NT2/D1 (cell line): Measurements from ENCODE around the gene FAM107A.
"Not testable (repeated sequence)": the region's sequence is repeated elsewhere in the genome, so short reads cannot be mapped to it uniquely, and the experiment has no call there.

Experiments
- DNase-seq: peaks from one replicate; pipeline ENCODE4 v3.0.0-alpha.2; 2011; ENCODE audit warnings: low read depth, low spot score
- H3K27me3 ChIP-seq: 2 replicates; pipeline ENCODE4 v1.6.0; 2011; ENCODE audit warnings: mild to moderate bottlenecking; ENCODE audit not compliant: insufficient read length, insufficient read depth
- H3K36me3 ChIP-seq: 2 replicates; pipeline ENCODE4 v1.6.1; 2011; ENCODE audit warnings: mild to moderate bottlenecking, low read length, mixed read lengths; ENCODE audit not compliant: insufficient read depth, insufficient read length
- H3K4me1 ChIP-seq: 2 replicates; pipeline ENCODE4 v1.5.1; 2011; ENCODE audit not compliant: insufficient read depth, insufficient read length
- H3K4me3 ChIP-seq: 2 replicates; pipeline ENCODE4 v1.5.1; 2011; ENCODE audit warnings: low read depth; ENCODE audit not compliant: insufficient read length
- H3K9ac ChIP-seq: 2 replicates; pipeline ENCODE4 v1.6.0; 2011; ENCODE audit warnings: low read depth; ENCODE audit not compliant: insufficient read length
- H3K9me3 ChIP-seq: 2 replicates; pipeline ENCODE4 v1.5.1; 2011; ENCODE audit warnings: mild to moderate bottlenecking, low read length; ENCODE audit not compliant: insufficient read depth
- SUZ12 ChIP-seq: IDR thresholded peaks from 2 replicates; pipeline ENCODE4 v1.6.1; 2011; ENCODE audit not compliant: insufficient read length, insufficient read depth; ENCODE audit errors: extremely low read depth
- YY1 ChIP-seq: IDR thresholded peaks from 2 replicates; pipeline ENCODE4 v1.6.1; 2011; ENCODE audit not compliant: insufficient read length, insufficient read depth
- ZNF274 ChIP-seq: IDR thresholded peaks from 2 replicates; pipeline ENCODE4 v1.6.1; 2011; ENCODE audit warnings: mild to moderate bottlenecking, low read depth, low read length

FAM107A gene

GRCh38 chr3:58529516-58530353, 47.5 kb downstream of the FAM107A start:
- Histone ChIP-seq H3K9ac (no peak overlapping the region), H3K4me1 (peaks cover 19% of the 10 kb centered on the region), H3K36me3 (no peaks in the 10 kb centered on the region), H3K27me3 (no peaks in the 10 kb centered on the region), H3K4me3 (no peak overlapping the region), H3K9me3 (no peaks in the 10 kb centered on the region)
- no peak for TF ChIP-seq ZNF274
- TF ChIP-seq SUZ12: no peak
- TF ChIP-seq YY1: no peak
- peak; percentile 67 for DNase-seq

DNA sequence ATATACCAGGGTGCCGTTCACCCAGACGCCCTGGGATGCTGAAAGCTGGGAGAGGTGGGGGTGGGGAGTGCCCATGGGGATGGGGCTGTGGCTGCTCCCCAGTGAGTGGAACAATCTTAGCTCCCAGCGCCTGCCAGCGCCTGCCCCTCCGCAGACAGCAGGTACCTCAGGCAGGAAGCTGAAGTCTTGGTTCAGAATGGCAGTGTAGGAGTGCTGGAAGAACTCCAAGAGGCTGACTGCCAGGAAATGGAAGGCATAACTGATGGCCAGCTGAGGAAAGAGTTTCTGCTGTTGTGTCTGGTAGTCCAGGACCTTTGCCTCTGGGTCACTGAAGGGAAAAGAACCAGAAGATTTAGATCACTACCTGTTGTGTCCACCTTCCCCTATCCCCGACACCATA, 48.6 kb downstream of the FAM107A start:
- H3K36me3 ChIP-seq: no peaks in the 10 kb centered on the region
- TF ChIP-seq YY1 (no peak), ZNF274 (no peak), SUZ12 (no peak)
- H3K27me3 ChIP-seq: no peaks in the 10 kb centered on the region
- H3K9me3 ChIP-seq: no peaks in the 10 kb centered on the region
- peaks cover 26% of the 10 kb centered on the region for H3K4me1 ChIP-seq
- H3K4me3 ChIP-seq: no peak overlapping the region
- H3K9ac ChIP-seq: no peak overlapping the region
- DNase-seq: no peak

GRCh38 chr3:58527440-58527839, 49.8 kb downstream of the FAM107A start:
- DNase-seq, H3K27me3 ChIP-seq: not testable (repeated sequence)

DNA sequence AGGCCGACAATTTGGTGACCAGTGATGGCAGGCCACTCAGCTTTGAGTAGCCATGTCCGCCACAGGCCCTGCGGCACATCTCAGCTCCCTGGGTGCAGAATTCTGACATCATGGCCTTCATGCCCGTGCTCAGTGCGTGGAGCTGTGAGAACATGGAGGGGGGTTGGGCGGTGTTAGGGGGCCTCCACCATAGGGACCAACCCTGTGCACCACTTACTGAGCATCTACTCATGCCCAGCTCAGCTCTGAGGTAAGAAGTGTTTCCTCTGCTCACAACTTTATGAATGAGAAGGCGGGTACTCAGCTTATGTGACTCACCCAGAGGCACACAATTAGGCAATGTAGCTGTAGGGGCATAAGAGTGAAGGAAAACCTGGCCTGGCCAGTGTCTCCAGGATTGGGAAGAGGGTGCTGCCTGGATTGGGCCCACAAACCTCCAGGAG, 50.7 kb downstream of the FAM107A start:
- peaks cover 26% of the 10 kb centered on the region for H3K4me1 ChIP-seq
- H3K36me3 ChIP-seq: no peaks in the 10 kb centered on the region
- TF ChIP-seq YY1: no peak
- TF ChIP-seq SUZ12: no peak
- TF ChIP-seq ZNF274: no peak
- DNase-seq: peak; percentile 44
- no peak overlapping the region for H3K4me3 ChIP-seq
- H3K9me3 ChIP-seq: no peaks in the 10 kb centered on the region
- H3K9ac ChIP-seq: no peak overlapping the region
- no peaks in the 10 kb centered on the region for H3K27me3 ChIP-seq

More at GRCh38 chr3:58527440-58527839, 49.8 kb downstream of the FAM107A start:
- not testable (repeated sequence) for H3K4me3 ChIP-seq, H3K36me3 ChIP-seq, H3K9me3 ChIP-seq, H3K9ac ChIP-seq
- H3K4me1 ChIP-seq: peaks cover 22% of the 10 kb centered on the region

- no peak overlapping the region for H3K9ac ChIP-seq
- no peak overlapping the region for H3K4me3 ChIP-seq
- DNase-seq: no peak
- no peaks in the 10 kb centered on the region for H3K27me3 ChIP-seq
- H3K4me1 ChIP-seq: peaks cover 28% of the 10 kb centered on the region
- no peaks in the 10 kb centered on the region for H3K9me3 ChIP-seq
- TF ChIP-seq YY1: no peak
- TF ChIP-seq SUZ12: no peak
- TF ChIP-seq ZNF274: no peak
- H3K36me3 ChIP-seq: no peaks in the 10 kb centered on the region
Measured at GRCh38 chr3:58524326-58524888, 52.8 kb downstream of the FAM107A start.

DNA sequence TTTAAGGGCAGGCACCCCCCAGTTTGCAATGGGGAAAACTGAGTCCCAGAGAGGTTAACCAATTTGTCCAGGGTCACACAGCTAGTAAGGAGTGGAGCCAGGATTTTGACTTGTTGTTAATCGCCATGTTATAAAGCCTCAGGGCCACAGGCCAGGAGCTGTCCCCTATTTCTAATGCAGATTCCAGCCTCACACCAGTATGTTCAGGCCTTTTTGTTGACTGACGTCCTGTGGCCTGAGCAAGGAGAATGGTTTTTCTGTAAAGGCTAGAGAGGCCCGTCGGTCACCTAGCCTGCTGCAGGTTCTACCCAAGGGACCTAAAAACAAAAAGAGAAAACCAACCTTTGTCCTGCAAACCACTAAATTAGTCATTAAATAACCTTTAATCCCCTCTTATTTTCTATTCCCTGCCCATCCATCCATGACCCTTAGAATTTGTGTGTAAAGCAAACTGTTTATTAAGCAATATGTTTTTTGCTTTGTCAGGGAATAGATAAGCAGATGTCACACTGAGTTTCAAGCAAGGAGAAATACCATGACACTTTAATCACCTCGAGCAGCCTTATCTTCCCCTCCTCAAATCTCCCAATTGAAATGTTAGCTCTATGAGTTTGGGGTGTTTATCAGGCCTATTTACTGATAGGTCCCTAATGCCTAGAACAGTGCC, 54.3 kb downstream of the FAM107A start:
- no peak overlapping the region for H3K4me3 ChIP-seq
- no peak overlapping the region for H3K9ac ChIP-seq
- H3K4me1 ChIP-seq: peaks cover 24% of the 10 kb centered on the region
- TF ChIP-seq SUZ12 (no peak), ZNF274 (no peak), YY1 (no peak)
- no peaks in the 10 kb centered on the region for H3K9me3 ChIP-seq
- H3K27me3 ChIP-seq: no peaks in the 10 kb centered on the region
- H3K36me3 ChIP-seq: no peaks in the 10 kb centered on the region
- no peak for DNase-seq
